WTC11 (cell line): ENCODE measurements around the gene ATP6V1C2.

Experiments used
- ESRRA ChIP-seq: sonication (generic); formaldehyde crosslinking; IDR thresholded peaks from 2 replicates; pipeline ENCODE4 v1.8.1; 2022; ENCODE audit warnings: mild to moderate bottlenecking, missing genetic modification reagents, borderline replicate concordance
- FOXP1 ChIP-seq: sonication (generic); formaldehyde crosslinking; IDR thresholded peaks from 2 replicates; pipeline ENCODE4 v1.8.0; 2022; ENCODE audit warnings: missing genetic modification reagents, mild to moderate bottlenecking, moderate library complexity, borderline replicate concordance
- KAT7 ChIP-seq: sonication (generic); formaldehyde crosslinking; IDR thresholded peaks from 2 replicates; pipeline ENCODE4 v1.8.1; 2023; ENCODE audit warnings: missing genetic modification reagents, mild to moderate bottlenecking, borderline replicate concordance
- SP1 ChIP-seq: sonication (generic); formaldehyde crosslinking; conservative IDR thresholded peaks from 2 replicates; pipeline ENCODE4 v1.8.1; 2022; ENCODE audit warnings: missing genetic modification reagents
- TF ChIP-seq, protein P1 (sequence below): fragments of 200-600 bp; IDR thresholded peaks from 2 replicates; pipeline ENCODE4 v1.8.0; 2022; ENCODE audit warnings: antibody characterized with exemption
- TF ChIP-seq, protein P2 (sequence below): sonication (generic); formaldehyde crosslinking; IDR thresholded peaks from 2 replicates; pipeline ENCODE4 v1.8.0; 2023; ENCODE audit warnings: missing genetic modification reagents

DNA sequence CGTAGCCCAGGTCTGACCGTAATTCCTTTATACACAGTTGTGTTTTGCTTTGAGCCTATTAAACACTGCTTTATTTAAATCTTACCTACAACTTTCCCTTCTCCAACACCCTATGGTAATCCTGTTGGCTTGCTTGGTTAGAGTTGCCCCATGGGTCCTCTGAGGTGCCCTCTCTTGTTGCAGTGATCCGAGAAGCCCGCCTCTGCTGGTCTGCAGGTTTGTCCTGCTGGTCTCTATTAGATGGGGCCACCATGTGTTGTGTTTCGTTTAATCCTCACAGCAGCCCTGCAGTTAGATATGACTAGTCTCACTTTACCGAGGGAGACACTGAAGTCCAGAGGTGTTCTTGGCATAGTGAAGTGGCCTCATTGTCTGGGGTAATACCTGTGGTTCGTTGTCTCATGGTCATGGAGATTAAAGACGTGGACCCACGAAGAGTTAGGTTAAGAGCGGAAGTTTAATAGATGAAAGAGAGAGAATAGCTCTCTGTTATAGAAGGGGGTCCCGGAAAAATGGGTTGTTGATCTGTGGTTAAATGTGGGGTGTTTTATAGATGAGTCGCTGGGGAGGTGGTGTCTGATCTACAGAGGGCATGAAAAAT lies 98.4 kb downstream of the ATP6V1C2 start:
- TF ChIP-seq, protein P1, sequence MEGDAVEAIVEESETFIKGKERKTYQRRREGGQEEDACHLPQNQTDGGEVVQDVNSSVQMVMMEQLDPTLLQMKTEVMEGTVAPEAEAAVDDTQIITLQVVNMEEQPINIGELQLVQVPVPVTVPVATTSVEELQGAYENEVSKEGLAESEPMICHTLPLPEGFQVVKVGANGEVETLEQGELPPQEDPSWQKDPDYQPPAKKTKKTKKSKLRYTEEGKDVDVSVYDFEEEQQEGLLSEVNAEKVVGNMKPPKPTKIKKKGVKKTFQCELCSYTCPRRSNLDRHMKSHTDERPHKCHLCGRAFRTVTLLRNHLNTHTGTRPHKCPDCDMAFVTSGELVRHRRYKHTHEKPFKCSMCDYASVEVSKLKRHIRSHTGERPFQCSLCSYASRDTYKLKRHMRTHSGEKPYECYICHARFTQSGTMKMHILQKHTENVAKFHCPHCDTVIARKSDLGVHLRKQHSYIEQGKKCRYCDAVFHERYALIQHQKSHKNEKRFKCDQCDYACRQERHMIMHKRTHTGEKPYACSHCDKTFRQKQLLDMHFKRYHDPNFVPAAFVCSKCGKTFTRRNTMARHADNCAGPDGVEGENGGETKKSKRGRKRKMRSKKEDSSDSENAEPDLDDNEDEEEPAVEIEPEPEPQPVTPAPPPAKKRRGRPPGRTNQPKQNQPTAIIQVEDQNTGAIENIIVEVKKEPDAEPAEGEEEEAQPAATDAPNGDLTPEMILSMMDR: no peak
- no peak for TF ChIP-seq SP1 (CRISPR knock-in tag)
- TF ChIP-seq, protein P2, sequence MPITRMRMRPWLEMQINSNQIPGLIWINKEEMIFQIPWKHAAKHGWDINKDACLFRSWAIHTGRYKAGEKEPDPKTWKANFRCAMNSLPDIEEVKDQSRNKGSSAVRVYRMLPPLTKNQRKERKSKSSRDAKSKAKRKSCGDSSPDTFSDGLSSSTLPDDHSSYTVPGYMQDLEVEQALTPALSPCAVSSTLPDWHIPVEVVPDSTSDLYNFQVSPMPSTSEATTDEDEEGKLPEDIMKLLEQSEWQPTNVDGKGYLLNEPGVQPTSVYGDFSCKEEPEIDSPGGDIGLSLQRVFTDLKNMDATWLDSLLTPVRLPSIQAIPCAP (CRISPR knock-in tag): no peak
- TF ChIP-seq KAT7 (CRISPR knock-in tag): no peak
- TF ChIP-seq ESRRA (CRISPR knock-in tag): no peak
- TF ChIP-seq FOXP1: no peak
